Activated naive CD8-positive, alpha-beta T cell treated with anti-CD3 and anti-CD28 coated beads, Interleukin-2, amount 50 U/mL, for 24 hours (primary cell): ENCODE results near the gene GHRL.

ENCODE experiments used
- ATAC-seq: fragments of 150-1000 bp; cut with Tn5 transposase; one replicate; pipeline ENCODE4 v1.10.0; 2021
- DNase-seq: peaks from one replicate; pipeline ENCODE4 v3.0.0; 2021
- H3K27ac Mint-ChIP-seq: one replicate; pipeline ENCODE4 v1.8.0; 2021; ENCODE audit warnings: mild to moderate bottlenecking, mixed read lengths
- H3K27me3 Mint-ChIP-seq: one replicate; pipeline ENCODE4 v1.8.0; 2021; ENCODE audit warnings: mixed read lengths
- H3K36me3 Mint-ChIP-seq: one replicate; pipeline ENCODE4 v1.8.0; 2021; ENCODE audit warnings: low read depth, mixed read lengths
- H3K4me1 Mint-ChIP-seq: one replicate; pipeline ENCODE4 v1.8.0; 2021; ENCODE audit warnings: mixed read lengths
- H3K4me3 Mint-ChIP-seq: one replicate; pipeline ENCODE4 v1.8.0; 2021; ENCODE audit warnings: mild to moderate bottlenecking, moderate library complexity, mixed read lengths
- H3K9me3 Mint-ChIP-seq: one replicate; pipeline ENCODE4 v1.8.0; 2021; ENCODE audit warnings: mixed read lengths

GHRL gene

GRCh38 chr3:10263646-10264363 is 28.9 kb downstream of the GHRL start:
- ATAC-seq: peak; percentile 94
- Mint-ChIP-seq H3K27ac (peak overlapping the region; percentile 85), H3K27me3 (no peaks in the 10 kb centered on the region), H3K9me3 (no peaks in the 10 kb centered on the region), H3K36me3 (peaks cover 72% of the 10 kb centered on the region), H3K4me1 (peaks cover 73% of the 10 kb centered on the region), H3K4me3 (peak overlapping the region; percentile 69)
- DNase-seq: peak; percentile 76

- peaks cover 66% of the 10 kb centered on the region for H3K4me1 Mint-ChIP-seq
- H3K9me3 Mint-ChIP-seq: no peaks in the 10 kb centered on the region
- H3K36me3 Mint-ChIP-seq: peaks cover 64% of the 10 kb centered on the region
- no peaks in the 10 kb centered on the region for H3K27me3 Mint-ChIP-seq
- DNase-seq: no peak
- peak overlapping the region; percentile 62 for H3K27ac Mint-ChIP-seq
- no peak for ATAC-seq
- H3K4me3 Mint-ChIP-seq: no peak overlapping the region
These were observed 30.7 kb downstream of the GHRL start for GRCh38 chr3:10262027-10262426.

GRCh38 chr3:10260211-10260701 is 32.5 kb downstream of the GHRL start:
- no peaks in the 10 kb centered on the region for H3K9me3 Mint-ChIP-seq
- peak overlapping the region; percentile 33 for H3K27ac Mint-ChIP-seq
- ATAC-seq: no peak
- no peak for DNase-seq
- no peaks in the 10 kb centered on the region for H3K27me3 Mint-ChIP-seq
- H3K4me3 Mint-ChIP-seq: no peak overlapping the region
- peaks cover 67% of the 10 kb centered on the region for H3K36me3 Mint-ChIP-seq
- H3K4me1 Mint-ChIP-seq: peaks cover 61% of the 10 kb centered on the region

- Mint-ChIP-seq H3K4me3 (no peak overlapping the region), H3K36me3 (peaks cover 70% of the 10 kb centered on the region), H3K27me3 (no peaks in the 10 kb centered on the region)
These were observed 32.9 kb downstream of the GHRL start for GRCh38 chr3:10259798-10260197.

GRCh38 chr3:10259036-10259435 is 33.7 kb downstream of the GHRL start:
- H3K27ac Mint-ChIP-seq: peak overlapping the region; percentile 33
- no peak for ATAC-seq

More at GRCh38 chr3:10259798-10260197, 32.9 kb downstream of the GHRL start:
- Mint-ChIP-seq H3K4me1 (peaks cover 62% of the 10 kb centered on the region), H3K9me3 (no peaks in the 10 kb centered on the region), H3K27ac (peak overlapping the region; percentile 33)
- ATAC-seq (no peak), DNase-seq (no peak)

GRCh38 chr3:10255835-10256234 is 36.9 kb downstream of the GHRL start:
- no peak overlapping the region for H3K4me3 Mint-ChIP-seq

More at GRCh38 chr3:10259036-10259435, 33.7 kb downstream of the GHRL start:
- no peak for DNase-seq
- Mint-ChIP-seq H3K4me3 (no peak overlapping the region), H3K36me3 (peaks cover 67% of the 10 kb centered on the region), H3K27me3 (no peaks in the 10 kb centered on the region), H3K9me3 (no peaks in the 10 kb centered on the region), H3K4me1 (peaks cover 62% of the 10 kb centered on the region)

GRCh38 chr3:10253731-10254130 is 39.0 kb downstream of the GHRL start:
- DNase-seq (no peak), ATAC-seq (no peak)
- H3K27ac Mint-ChIP-seq: peak overlapping the region; percentile 69
- H3K9me3 Mint-ChIP-seq: no peaks in the 10 kb centered on the region
- peaks cover 63% of the 10 kb centered on the region for H3K4me1 Mint-ChIP-seq
- no peak overlapping the region for H3K4me3 Mint-ChIP-seq
- peaks cover 68% of the 10 kb centered on the region for H3K36me3 Mint-ChIP-seq
- H3K27me3 Mint-ChIP-seq: no peaks in the 10 kb centered on the region

More at GRCh38 chr3:10255835-10256234, 36.9 kb downstream of the GHRL start:
- DNase-seq: no peak
- no peak for ATAC-seq
- peaks cover 63% of the 10 kb centered on the region for H3K4me1 Mint-ChIP-seq
- H3K27me3 Mint-ChIP-seq: no peaks in the 10 kb centered on the region
- no peaks in the 10 kb centered on the region for H3K9me3 Mint-ChIP-seq
- peaks cover 67% of the 10 kb centered on the region for H3K36me3 Mint-ChIP-seq
- peak overlapping the region; percentile 77 for H3K27ac Mint-ChIP-seq

GRCh38 chr3:10251006-10251405 is 41.7 kb downstream of the GHRL start:
- ATAC-seq: no peak
- H3K4me3 Mint-ChIP-seq: peak overlapping the region; percentile 96
- peak overlapping the region; percentile 94 for H3K27ac Mint-ChIP-seq

GRCh38 chr3:10249833-10250232 is 42.9 kb downstream of the GHRL start:
- Mint-ChIP-seq H3K27ac (peak overlapping the region; percentile 94), H3K36me3 (peaks cover 73% of the 10 kb centered on the region), H3K4me1 (peaks cover 66% of the 10 kb centered on the region), H3K9me3 (peaks cover 19% of the 10 kb centered on the region), H3K4me3 (peak overlapping the region; percentile 96), H3K27me3 (no peaks in the 10 kb centered on the region)
- DNase-seq: no peak
- ATAC-seq: peak; percentile 29

More at GRCh38 chr3:10251006-10251405, 41.7 kb downstream of the GHRL start:
- Mint-ChIP-seq H3K36me3 (peaks cover 72% of the 10 kb centered on the region), H3K4me1 (peaks cover 67% of the 10 kb centered on the region), H3K27me3 (no peaks in the 10 kb centered on the region), H3K9me3 (peaks cover 7% of the 10 kb centered on the region)
- no peak for DNase-seq

GRCh38 chr3:10248984-10249748 is 43.6 kb downstream of the GHRL start:
- H3K4me3 Mint-ChIP-seq: peak overlapping the region; percentile 96
- H3K4me1 Mint-ChIP-seq: peaks cover 67% of the 10 kb centered on the region
- peak overlapping the region; percentile 94 for H3K27ac Mint-ChIP-seq
- peak; percentile 53 for ATAC-seq
- H3K36me3 Mint-ChIP-seq: peaks cover 77% of the 10 kb centered on the region
- no peaks in the 10 kb centered on the region for H3K27me3 Mint-ChIP-seq
- peak; percentile 83 for DNase-seq
- H3K9me3 Mint-ChIP-seq: peaks cover 24% of the 10 kb centered on the region

- Mint-ChIP-seq H3K27ac (peak within 1 kb of the TSS; percentile 95), H3K4me3 (peak within 1 kb of the TSS; percentile 96)
These were observed 44.4 kb downstream of the GHRL start, which contains the start of gene TATDN2 for GRCh38 chr3:10248184-10248983. TSS of gene TATDN2 (plus strand) at chr3:10248459. CDS start at chr3:10249201, 742 bp downstream.

GRCh38 chr3:10247679-10248183 is 45.0 kb downstream of the GHRL start:
- Mint-ChIP-seq H3K27ac (peak overlapping the region; percentile 95), H3K4me3 (peak overlapping the region; percentile 82), H3K36me3 (peaks cover 73% of the 10 kb centered on the region), H3K9me3 (peaks cover 24% of the 10 kb centered on the region), H3K27me3 (no peaks in the 10 kb centered on the region), H3K4me1 (peaks cover 66% of the 10 kb centered on the region)
- no peak for ATAC-seq
- no peak for DNase-seq

More at GRCh38 chr3:10248184-10248983, 44.4 kb downstream of the GHRL start, which contains the start of gene TATDN2:
- Mint-ChIP-seq H3K9me3 (peaks cover 24% of the 10 kb centered on the region), H3K36me3 (peaks cover 75% of the 10 kb centered on the region), H3K4me1 (peaks cover 66% of the 10 kb centered on the region), H3K27me3 (no peaks in the 10 kb centered on the region)
- DNase-seq: peak; percentile 92
- peak; percentile 87 for ATAC-seq

- no peak overlapping the region for H3K27ac Mint-ChIP-seq
- peaks cover 59% of the 10 kb centered on the region for H3K36me3 Mint-ChIP-seq
- H3K4me1 Mint-ChIP-seq: peaks cover 65% of the 10 kb centered on the region
These were observed 47.5 kb downstream of the GHRL start for GRCh38 chr3:10245081-10245712.

More at GRCh38 chr3:10245081-10245712, 47.5 kb downstream of the GHRL start:
- no peak for DNase-seq
- ATAC-seq: no peak
- no peaks in the 10 kb centered on the region for H3K27me3 Mint-ChIP-seq
- H3K9me3 Mint-ChIP-seq: peaks cover 24% of the 10 kb centered on the region
- H3K4me3 Mint-ChIP-seq: no peak overlapping the region
